GM19025 (cell line): ENCODE results near the gene TUBGCP2.
"Not testable (repeated sequence)": the region's sequence is repeated elsewhere in the genome, so short reads cannot be mapped to it uniquely, and the experiment has no call there.

Source experiments
- ATAC-seq: cut with Tn5 transposase; IDR thresholded peaks from one replicate; pipeline ENCODE4 v1.9.1; 2021; ENCODE audit warnings: mild to moderate bottlenecking, low read depth, moderate library complexity; ENCODE audit not compliant: unreplicated experiment

TUBGCP2 gene

GRCh38 chr10:133234796-133235195 lies 73.9 kb downstream of the TUBGCP2 start:
- ATAC-seq, result not testable (repeated sequence)

GRCh38 chr10:133231946-133232574 lies 76.6 kb downstream of the TUBGCP2 start:
- no peak for ATAC-seq

GRCh38 chr10:133231244-133231945 lies 77.3 kb downstream of the TUBGCP2 start:
- no peak for ATAC-seq

GRCh38 chr10:133230387-133231195 lies 78.1 kb downstream of the TUBGCP2 start:
- no peak for ATAC-seq

- no peak for ATAC-seq
These were observed 78.7 kb downstream of the TUBGCP2 start, which contains the start of gene UTF1 for GRCh38 chr10:133230044-133230361. TSS of gene UTF1 (plus strand) at chr10:133230217. CDS start at chr10:133230289, 72 bp downstream.

- no peak for ATAC-seq
These were observed 79.2 kb downstream of the TUBGCP2 start for GRCh38 chr10:133229265-133230043.
